ENCODE measurements around the gene VAMP5. TPM values are rescaled to one million over a fixed set of nuclear protein-coding genes. Genes with fewer than 3 reads are reported as not detected.
"Not testable (repeated sequence)": the region's sequence is repeated elsewhere in the genome, so short reads cannot be mapped to it uniquely, and the experiment has no call there.

The VAMP5 gene
- total and polyA plus RNA-seq, 10 of the 15 experiments (the other 5 are each of a cell fraction or from before 2014, with no cell fraction given), result 3.8 to 52.7 (median 24.1) TPM

GRCh38 chr2:85602476-85603234 lies 18.4 kb downstream of the VAMP5 start, which contains the start of gene TMEM150A (continued):
- TF ChIP-seq SKIL (IDR thresholded peaks at IDR 0.05; ENCODE audit: low read depth, poor library complexity, severe bottlenecking), result no peak
- TF ChIP-seq TCF7 (IDR thresholded peaks at IDR 0.05; ENCODE audit: borderline replicate concordance), result no peak

GRCh38 chr2:85604133-85604444 lies 19.9 kb downstream of the VAMP5 start:
- H3K4me2 ChIP-seq (ENCODE audit: control insufficient read depth, insufficient read depth), result peak overlapping the region; percentile 1; the same call in 1 of the 2 replicates
- SMC1A ChIA-PET (ENCODE audit: uncharacterized antibody, unreplicated experiment), result interaction anchor here (1.9 kb wide), 1 partner anchor 9 kb away, joined by 6 read pairs; the partner anchor contains the start of gene RNF181
- intact Hi-C loops (cut with micrococcal nuclease; ENCODE audit: unreplicated experiment); H3K27ac ChIP-seq (ENCODE audit: control insufficient read depth, insufficient read depth); H3K79me2 ChIP-seq (ENCODE audit: control insufficient read depth, insufficient read depth, low read length); H2AFZ ChIP-seq (ENCODE audit: control insufficient read depth, low read depth, low read length); H3K9me3 ChIP-seq (replicated peaks; ENCODE audit: control insufficient read depth, insufficient read depth, low read length); DNase-seq (ENCODE audit: low read depth, low spot score); BruUV-seq (replicated peaks); RAD21 ChIA-PET (ENCODE audit: unreplicated experiment); in situ Hi-C loops (cut with MboI); H3K9ac ChIP-seq (ENCODE audit: control insufficient read depth, insufficient read depth, low read length); H3K4me1 ChIP-seq (ENCODE audit: control insufficient read depth, insufficient read depth, low read length); H3K27me3 ChIP-seq (replicated peaks in 1 of 2; ENCODE audit: control insufficient read depth in 2 of 2, insufficient read depth in 2 of 2, low read length in 1 of 2); ATAC-seq; FAIRE-seq; H3K4me3 ChIP-seq; H4K20me1 ChIP-seq (ENCODE audit: control insufficient read depth, insufficient read depth): not testable (repeated sequence)
- peaks cover 2 to 15% of the 10 kb centered on the region in 2 experiments; a peak in 3 of 4 replicates for H3K36me3 ChIP-seq (ENCODE audit: control insufficient read depth in 2 of 2, insufficient read depth in 2 of 2, low read length in 1 of 2)
- POLR2A ChIA-PET, result interaction anchor here (2.1 kb wide), 1 partner anchor 9 kb away, joined by 10 read pairs; the partner anchor contains the start of gene RNF181
- CTCF ChIA-PET, result interaction anchor here (0.7 to 1.6 kb wide), 3 partner anchors 9 to 36 kb away, joined by 4 to 7 read pairs (median 5); partner anchors contain the start of gene RNF181
- WGBS (ENCODE audit: insufficient coverage, insufficient replicate concordance, low lambda C conversion rate, missing lambda C conversion rate), result 73% methylated on average over 3 of the region's 3 CpGs

Measured in GM12878 (cell line).